ENCODE measurements around the gene NANOS2.
"Not testable (repeated sequence)": the region's sequence is repeated elsewhere in the genome, so short reads cannot be mapped to it uniquely, and the experiment has no call there.

Gene NANOS2

GRCh38 chr19:45874620-45874966 is 40.0 kb downstream of the NANOS2 start:
- DNase-seq (ENCODE audit: low read depth): no peak

GRCh38 chr19:45873219-45873772 is 41.3 kb downstream of the NANOS2 start:
- DNase-seq (ENCODE audit: low read depth): no peak

GRCh38 chr19:45872095-45872919 is 42.3 kb downstream of the NANOS2 start:
- no peak for DNase-seq (ENCODE audit: low read depth)

GRCh38 chr19:45870798-45871197 is 43.8 kb downstream of the NANOS2 start:
- DNase-seq (ENCODE audit: low read depth): no peak

GRCh38 chr19:45867241-45867640 is 47.3 kb downstream of the NANOS2 start:
- not testable (repeated sequence) for DNase-seq (ENCODE audit: low read depth)

DNA sequence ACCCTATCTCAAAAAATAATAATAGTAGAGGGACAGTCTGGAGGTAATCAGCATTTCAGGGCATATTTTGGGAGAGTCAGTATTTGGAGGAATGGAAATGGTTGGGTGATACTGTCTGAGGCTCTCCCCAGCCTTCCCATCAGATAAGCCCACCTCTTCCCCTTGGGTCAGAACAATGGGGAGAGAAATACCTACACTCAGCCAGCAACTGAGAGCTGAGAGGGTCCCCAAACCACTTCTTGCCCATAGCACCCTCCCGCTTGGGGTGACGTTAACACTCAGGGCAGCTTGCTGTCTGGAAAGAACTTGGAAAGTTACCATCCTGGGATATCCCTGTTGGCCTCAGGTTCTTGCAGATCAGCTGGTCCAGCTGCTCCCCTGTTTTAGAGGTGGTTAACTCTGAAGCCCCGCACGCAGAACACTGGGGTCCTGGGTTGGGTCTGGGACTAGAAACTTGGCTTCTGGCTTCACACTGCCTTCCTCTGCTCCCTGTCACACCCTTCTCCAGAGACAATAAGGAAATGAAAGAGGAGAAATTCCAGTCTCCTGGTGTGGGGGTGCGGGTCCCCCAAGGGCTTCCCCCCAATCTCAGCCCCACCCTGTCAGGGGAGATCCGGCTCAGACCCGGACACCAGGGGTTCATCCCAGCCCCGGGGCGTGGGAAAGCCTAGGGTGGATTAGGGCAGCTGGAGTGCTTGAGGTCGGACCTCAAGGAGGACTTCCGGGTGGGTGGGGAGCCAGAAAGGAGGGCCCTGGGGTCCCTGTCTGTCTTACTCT is 48.0 kb downstream of the NANOS2 start:
- DNase-seq (ENCODE audit: low read depth): no peak

DNA sequence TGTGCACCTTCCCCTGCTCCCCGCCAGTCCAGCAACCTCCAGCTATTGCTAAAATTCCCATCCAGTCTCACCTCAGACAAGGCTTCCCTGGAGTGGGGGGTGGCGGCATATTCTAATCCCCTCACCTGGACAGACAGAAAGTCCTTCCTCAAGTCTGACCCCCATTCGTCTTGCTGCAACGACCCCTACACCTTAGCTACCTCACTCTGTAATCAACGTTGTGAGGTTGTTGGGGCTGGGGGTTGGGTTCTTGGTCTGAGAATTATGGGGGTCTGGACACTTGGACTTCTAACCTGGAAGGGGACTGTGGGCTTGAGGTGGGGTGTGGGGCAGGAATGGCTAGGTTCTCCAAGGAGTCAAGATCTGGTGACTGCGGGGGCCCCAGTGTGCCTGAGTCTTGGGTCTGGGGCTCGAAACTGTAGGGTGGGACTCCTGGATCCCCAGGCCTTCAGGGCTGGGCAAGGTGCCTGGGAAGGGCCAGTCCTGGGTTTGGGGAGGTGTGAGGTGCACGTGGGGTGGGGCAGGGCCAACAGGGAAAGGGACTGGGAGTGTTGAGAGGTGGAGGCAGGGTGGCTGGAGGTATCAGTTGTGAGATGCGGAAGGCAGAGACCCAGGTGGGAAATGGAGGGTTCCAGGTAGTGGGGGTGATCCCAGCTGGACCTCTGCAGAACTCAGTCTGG is 49.2 kb downstream of the NANOS2 start:
- no peak for DNase-seq (ENCODE audit: low read depth)

DNA sequence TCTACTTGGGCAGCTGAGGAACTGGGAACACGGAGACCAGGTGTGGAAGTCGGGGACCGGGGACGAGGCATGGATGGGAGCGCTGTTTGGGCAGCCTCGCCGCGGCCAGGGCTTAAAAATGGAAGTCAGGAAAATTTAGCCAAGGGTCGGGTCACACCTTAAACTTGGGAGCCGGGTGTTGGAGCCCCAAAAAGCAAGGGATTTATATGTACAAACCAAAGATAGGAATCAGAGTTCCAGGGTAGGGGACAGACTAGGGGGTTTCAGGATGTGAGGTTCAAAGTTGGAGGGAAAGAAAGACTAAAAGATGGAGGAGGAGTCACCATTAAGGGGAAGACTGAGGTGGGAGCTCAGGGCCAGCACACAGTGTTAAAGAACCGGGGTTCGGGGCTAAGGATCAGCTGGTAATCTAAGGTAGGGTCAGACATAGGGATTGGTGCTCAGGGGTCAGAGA is 49.9 kb downstream of the NANOS2 start:
- DNase-seq (ENCODE audit: low read depth): no peak

GRCh38 chr19:45863840-45864628 is 50.5 kb downstream of the NANOS2 start, which contains the start of gene FOXA3:
Gene FOXA3 (plus strand): TSS chr19:45864326. CDS start chr19:45864457, 131 bp downstream.
- peak; percentile 21 for DNase-seq (ENCODE audit: low read depth)

GRCh38 chr19:45863335-45863839 is 51.2 kb downstream of the NANOS2 start:
- DNase-seq (ENCODE audit: low read depth): no peak
